ENCODE results near the gene ELMOD1.

Gene ELMOD1

DNA sequence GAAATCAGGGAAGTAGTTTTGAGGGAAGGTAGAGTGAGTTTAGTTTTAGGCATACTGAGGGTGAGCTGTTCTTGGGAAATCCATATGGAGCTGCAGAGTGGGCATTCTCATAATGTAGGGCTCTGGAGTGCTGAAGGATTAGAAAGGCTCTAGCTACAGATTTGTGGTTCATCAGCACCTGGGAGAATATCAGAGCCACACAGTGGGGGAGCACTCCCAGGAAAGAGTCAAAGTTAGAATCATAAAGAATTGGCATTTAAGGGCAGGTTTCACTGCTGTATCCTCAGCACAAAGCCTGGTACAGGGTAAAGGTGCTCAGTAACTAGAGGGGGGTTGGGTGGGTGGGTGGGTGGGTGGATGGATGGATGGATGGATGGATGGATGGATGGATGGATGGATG is 68.4 kb downstream of the ELMOD1 start:
- no peak for DNase-seq (ENCODE audit: insufficient read length, low spot score)
- TF ChIP-seq PAX5 (IDR thresholded peaks at IDR 0.05; ENCODE audit: insufficient read depth, low read length, severe bottlenecking): no peak
- TF ChIP-seq SPI1 (IDR thresholded peaks at IDR 0.05; ENCODE audit: low read depth, low read length): no peak
- no peak for TF ChIP-seq POU2F2 (IDR thresholded peaks at IDR 0.05; ENCODE audit: low read depth, low read length)
- no peak for TF ChIP-seq TAF1 (IDR thresholded peaks at IDR 0.05; ENCODE audit: low read depth, low read length)
- no peak for TF ChIP-seq POLR2AphosphoS5 (IDR thresholded peaks at IDR 0.05; ENCODE audit: low read depth, low read length)
- TF ChIP-seq POLR2A (IDR thresholded peaks at IDR 0.05; ENCODE audit: low read depth, low read length): no peak
- no peak for FAIRE-seq

GRCh38 chr11:107660066-107660465 is 69.1 kb downstream of the ELMOD1 start:
- TF ChIP-seq POLR2AphosphoS5 (IDR thresholded peaks at IDR 0.05; ENCODE audit: low read depth, low read length) (no peak), POU2F2 (IDR thresholded peaks at IDR 0.05; ENCODE audit: low read depth, low read length) (no peak), PAX5 (IDR thresholded peaks at IDR 0.05; ENCODE audit: insufficient read depth, low read length, severe bottlenecking) (no peak), SPI1 (IDR thresholded peaks at IDR 0.05; ENCODE audit: low read depth, low read length) (no peak), TAF1 (IDR thresholded peaks at IDR 0.05; ENCODE audit: low read depth, low read length) (no peak), POLR2A (IDR thresholded peaks at IDR 0.05; ENCODE audit: low read depth, low read length) (no peak)
- DNase-seq (ENCODE audit: insufficient read length, low spot score): no peak
- FAIRE-seq: no peak

GRCh38 chr11:107661656-107662055 is 70.7 kb downstream of the ELMOD1 start:
- TF ChIP-seq POLR2AphosphoS5 (IDR thresholded peaks at IDR 0.05; ENCODE audit: low read depth, low read length): no peak
- no peak for TF ChIP-seq SPI1 (IDR thresholded peaks at IDR 0.05; ENCODE audit: low read depth, low read length)
- TF ChIP-seq PAX5 (IDR thresholded peaks at IDR 0.05; ENCODE audit: insufficient read depth, low read length, severe bottlenecking): no peak
- no peak for TF ChIP-seq TAF1 (IDR thresholded peaks at IDR 0.05; ENCODE audit: low read depth, low read length)
- TF ChIP-seq POLR2A (IDR thresholded peaks at IDR 0.05; ENCODE audit: low read depth, low read length): no peak
- no peak for TF ChIP-seq POU2F2 (IDR thresholded peaks at IDR 0.05; ENCODE audit: low read depth, low read length)
- FAIRE-seq (no peak), DNase-seq (ENCODE audit: insufficient read length, low spot score) (no peak)

DNA sequence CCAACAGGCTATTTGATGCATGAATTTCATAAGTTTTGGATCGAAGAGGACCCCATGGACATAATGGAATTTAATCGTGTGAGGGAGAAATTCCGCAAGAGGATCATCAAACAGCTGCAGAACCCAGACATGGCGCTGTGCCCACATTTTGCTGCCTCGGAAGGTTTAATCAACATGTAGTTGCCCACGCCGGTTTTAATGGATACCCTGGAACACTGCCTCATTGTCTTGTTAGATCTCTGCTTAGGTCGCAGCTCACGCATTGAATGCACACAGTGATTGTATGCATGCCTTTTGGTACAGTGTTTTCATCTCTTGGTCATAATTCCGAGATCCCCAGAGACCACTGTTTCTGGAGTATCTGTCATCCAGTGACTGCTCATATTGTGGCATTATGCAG is 74.1 kb downstream of the ELMOD1 start:
- DNase-seq (ENCODE audit: insufficient read length, low spot score): no peak
- no peak for TF ChIP-seq PAX5 (IDR thresholded peaks at IDR 0.05; ENCODE audit: insufficient read depth, low read length, severe bottlenecking)
- no peak for TF ChIP-seq POLR2AphosphoS5 (IDR thresholded peaks at IDR 0.05; ENCODE audit: low read depth, low read length)
- TF ChIP-seq TAF1 (IDR thresholded peaks at IDR 0.05; ENCODE audit: low read depth, low read length): no peak
- TF ChIP-seq POLR2A (IDR thresholded peaks at IDR 0.05; ENCODE audit: low read depth, low read length): no peak
- no peak for TF ChIP-seq POU2F2 (IDR thresholded peaks at IDR 0.05; ENCODE audit: low read depth, low read length)
- TF ChIP-seq SPI1 (IDR thresholded peaks at IDR 0.05; ENCODE audit: low read depth, low read length): no peak
- FAIRE-seq: no peak

- FAIRE-seq (no peak), DNase-seq (ENCODE audit: insufficient read length, low spot score) (no peak)
- no peak for TF ChIP-seq POLR2A (IDR thresholded peaks at IDR 0.05; ENCODE audit: low read depth, low read length)
- no peak for TF ChIP-seq POU2F2 (IDR thresholded peaks at IDR 0.05; ENCODE audit: low read depth, low read length)
Observed at GRCh38 chr11:107666911-107667613, 76.1 kb downstream of the ELMOD1 start.

GRCh38 chr11:107669191-107669740 is 78.3 kb downstream of the ELMOD1 start:
- no peak for TF ChIP-seq SPI1 (IDR thresholded peaks at IDR 0.05; ENCODE audit: low read depth, low read length)
- no peak for TF ChIP-seq POLR2A (IDR thresholded peaks at IDR 0.05; ENCODE audit: low read depth, low read length)
- no peak for TF ChIP-seq POU2F2 (IDR thresholded peaks at IDR 0.05; ENCODE audit: low read depth, low read length)
- TF ChIP-seq TAF1 (IDR thresholded peaks at IDR 0.05; ENCODE audit: low read depth, low read length): no peak
- no peak for TF ChIP-seq POLR2AphosphoS5 (IDR thresholded peaks at IDR 0.05; ENCODE audit: low read depth, low read length)
- no peak for TF ChIP-seq PAX5 (IDR thresholded peaks at IDR 0.05; ENCODE audit: insufficient read depth, low read length, severe bottlenecking)
- no peak for FAIRE-seq
- DNase-seq (ENCODE audit: insufficient read length, low spot score): no peak

DNA sequence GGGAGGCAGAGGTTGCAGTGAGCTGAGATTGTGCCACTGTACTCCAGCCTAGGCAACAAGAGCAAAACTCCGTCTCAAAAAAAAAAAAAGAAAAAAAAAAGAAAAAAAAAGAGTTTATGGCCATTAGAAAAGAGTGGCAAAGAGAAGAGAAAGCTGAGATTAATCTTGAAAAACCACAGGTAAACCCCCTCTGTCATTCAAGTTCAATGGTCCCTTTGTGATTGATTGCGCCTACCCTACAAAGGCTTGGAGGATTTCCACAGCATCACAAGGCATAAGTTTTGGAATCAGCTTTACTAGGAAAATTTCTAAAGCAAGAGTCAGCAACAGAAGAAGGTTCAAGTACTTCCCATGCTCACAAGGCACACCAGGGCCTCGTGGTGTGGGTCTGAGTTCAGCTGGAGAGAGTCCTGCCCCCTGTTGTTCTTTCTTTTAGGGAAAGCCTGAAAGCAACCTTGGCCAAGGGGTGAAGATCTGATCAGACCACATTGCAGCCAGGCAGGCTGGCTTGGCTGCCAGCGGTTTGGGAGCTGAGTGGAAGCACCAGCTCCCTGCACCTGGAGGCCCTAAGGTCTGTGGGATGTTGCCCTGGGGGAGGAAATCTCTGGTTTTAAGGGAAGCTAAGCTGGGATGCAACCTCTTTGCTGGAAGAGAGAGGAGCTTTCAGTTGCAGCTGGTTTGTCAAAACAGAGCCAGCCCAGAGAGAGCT is 79.1 kb downstream of the ELMOD1 start:
- FAIRE-seq (no peak), DNase-seq (ENCODE audit: insufficient read length, low spot score) (no peak)
- TF ChIP-seq SPI1 (IDR thresholded peaks at IDR 0.05; ENCODE audit: low read depth, low read length) (no peak), POLR2A (IDR thresholded peaks at IDR 0.05; ENCODE audit: low read depth, low read length) (no peak), TAF1 (IDR thresholded peaks at IDR 0.05; ENCODE audit: low read depth, low read length) (no peak), PAX5 (IDR thresholded peaks at IDR 0.05; ENCODE audit: insufficient read depth, low read length, severe bottlenecking) (no peak), POLR2AphosphoS5 (IDR thresholded peaks at IDR 0.05; ENCODE audit: low read depth, low read length) (no peak), POU2F2 (IDR thresholded peaks at IDR 0.05; ENCODE audit: low read depth, low read length) (no peak)

- DNase-seq (ENCODE audit: insufficient read length, low spot score): no peak
- TF ChIP-seq POLR2AphosphoS5 (IDR thresholded peaks at IDR 0.05; ENCODE audit: low read depth, low read length) (no peak), SPI1 (IDR thresholded peaks at IDR 0.05; ENCODE audit: low read depth, low read length) (no peak), PAX5 (IDR thresholded peaks at IDR 0.05; ENCODE audit: insufficient read depth, low read length, severe bottlenecking) (no peak), TAF1 (IDR thresholded peaks at IDR 0.05; ENCODE audit: low read depth, low read length) (no peak), POU2F2 (IDR thresholded peaks at IDR 0.05; ENCODE audit: low read depth, low read length) (no peak), POLR2A (IDR thresholded peaks at IDR 0.05; ENCODE audit: low read depth, low read length) (no peak)
- no peak for FAIRE-seq
Observed at GRCh38 chr11:107675902-107676301, 85.0 kb downstream of the ELMOD1 start.

- FAIRE-seq (no peak), DNase-seq (ENCODE audit: insufficient read length, low spot score) (no peak)
- TF ChIP-seq POU2F2 (IDR thresholded peaks at IDR 0.05; ENCODE audit: low read depth, low read length) (no peak), SPI1 (IDR thresholded peaks at IDR 0.05; ENCODE audit: low read depth, low read length) (no peak), POLR2AphosphoS5 (IDR thresholded peaks at IDR 0.05; ENCODE audit: low read depth, low read length) (no peak), POLR2A (IDR thresholded peaks at IDR 0.05; ENCODE audit: low read depth, low read length) (no peak), PAX5 (IDR thresholded peaks at IDR 0.05; ENCODE audit: insufficient read depth, low read length, severe bottlenecking) (no peak), TAF1 (IDR thresholded peaks at IDR 0.05; ENCODE audit: low read depth, low read length) (no peak)
Observed at GRCh38 chr11:107676336-107677057, 85.5 kb downstream of the ELMOD1 start.
